Measurements from ENCODE around the gene ZNF256. TPM values are rescaled to one million over a fixed set of nuclear protein-coding genes. Genes with fewer than 3 reads are reported as not detected.

ZNF256 gene
- total and polyA plus RNA-seq, 9 of the 15 experiments (the other 6 are each of a cell fraction or from before 2014, with no cell fraction given) = 0.07 to 0.36 (median 0.21) TPM; not detected in 1

- no peak for TF ChIP-seq ZNF780A (CRISPR knock-in tag; IDR thresholded peaks at IDR 0.05)
- TF ChIP-seq TRIM25 (IDR thresholded peaks at IDR 0.05; ENCODE audit: borderline replicate concordance) = no peak
- TF ChIP-seq XRCC4 (IDR thresholded peaks at IDR 0.05; ENCODE audit: extremely low read depth, insufficient read depth, insufficient read length) = no peak
- TF ChIP-seq ZNF79 (CRISPR knock-in tag; IDR thresholded peaks at IDR 0.05; ENCODE audit: low read depth) = no peak
Observed at GRCh38 chr19:57954996-57955395, 7.5 kb upstream of the ZNF256 start (continued).

- Histone ChIP-seq H2AFZ (ENCODE audit: low read depth, low read length) (no peak overlapping the region), H3K9ac (ENCODE audit: insufficient read depth in 1 of 2, low read depth in 2 of 2, low read length in 2 of 2) (no peak overlapping the region), H3K27me3 (ENCODE audit: control insufficient read depth in 2 of 2, insufficient read depth in 2 of 2, low read length in 2 of 2) (no peaks in the 10 kb centered on the region), H3K79me2 (ENCODE audit: control insufficient read depth, insufficient read depth, low read length) (no peaks in the 10 kb centered on the region), H3K4me2 (ENCODE audit: insufficient read depth, low read length) (no peak overlapping the region), H3K36me3 (ENCODE audit: control insufficient read depth, insufficient read depth, low read length) (no peaks in the 10 kb centered on the region), H3K4me3 (no peak overlapping the region), H3K9me1 (ENCODE audit: control insufficient read depth, insufficient read depth, low read length) (no peaks in the 10 kb centered on the region), H3K4me1 (replicated peaks in 1 of 2; ENCODE audit: control insufficient read depth in 2 of 2, insufficient read depth in 2 of 2, low read length in 2 of 2) (no peaks in the 10 kb centered on the region), H4K20me1 (replicated peaks; ENCODE audit: control insufficient read depth, insufficient read depth, low read length) (no peaks in the 10 kb centered on the region), H3K9me3 (replicated peaks; ENCODE audit: control insufficient read depth, insufficient read depth, low read depth, low read length) (no peaks in the 10 kb centered on the region; the same call in 1 of the 2 replicates), H3K27ac (ENCODE audit: extremely low read depth, low read depth, low read length) (no peak overlapping the region)
- ATAC-seq (no peak), DNase-seq (ENCODE audit: extremely low read depth in 1 of 4, low spot score in 3 of 4) (no peak), FAIRE-seq (no peak)
- ChIA-PET POLR2A (interaction anchor here (0.8 kb wide), 1 partner anchor 930 kb away, joined by 3 read pairs; no protein-coding TSS in a partner anchor), CTCF (ENCODE audit: low intra/inter-chr PET ratio) (no interaction called here)
- in situ Hi-C loops (cut with MboI) (no loop called here), intact Hi-C loops (cut with micrococcal nuclease) (no loop called here)
- no TSS peak for BruUV-seq (replicated peaks)
- WGBS (ENCODE audit: insufficient coverage, low coverage, missing lambda C conversion rate) = under 1% methylated on average over 12 of the region's 12 CpGs
- TF ChIP-seq C11orf30 (IDR thresholded peaks at IDR 0.05; ENCODE audit: low read depth) (no peak), NR2C2 (CRISPR knock-in tag; IDR thresholded peaks at IDR 0.05) (no peak), NR2C2 (tag; IDR thresholded peaks at IDR 0.05) (no peak), THRAP3 (IDR thresholded peaks at IDR 0.05; ENCODE audit: borderline replicate concordance) (no peak), KAT2B (IDR thresholded peaks at IDR 0.05; ENCODE audit: low read depth, low read length) (no peak), SUPT5H (IDR thresholded peaks at IDR 0.05) (no peak), TFAP4 (CRISPR knock-in tag; IDR thresholded peaks at IDR 0.05; ENCODE audit: borderline replicate concordance) (no peak), MEIS2 (IDR thresholded peaks at IDR 0.05; ENCODE audit: partially characterized antibody) (no peak), HMG20B (CRISPR knock-in tag; IDR thresholded peaks at IDR 0.05) (no peak), NCOA1 (IDR thresholded peaks at IDR 0.05; ENCODE audit: low read depth) (no peak), ELF2 (CRISPR knock-in tag; IDR thresholded peaks at IDR 0.05) (no peak), POLR3A (IDR thresholded peaks at IDR 0.05; ENCODE audit: borderline replicate concordance, extremely low read depth, insufficient read depth, insufficient read length) (no peak), MTA3 (IDR thresholded peaks at IDR 0.05; ENCODE audit: borderline replicate concordance) (no peak), ZNF449 (CRISPR knock-in tag; IDR thresholded peaks at IDR 0.05) (no peak), MLX (CRISPR knock-in tag; conservative IDR thresholded peaks at IDR 0.05) (no peak)
Observed at GRCh38 chr19:57949702-57950101, 2.2 kb upstream of the ZNF256 start.

All from K562 (cell line).